HG02938 (cell line): Measurements from ENCODE around the gene TSPEAR.
"Not testable (repeated sequence)": the region's sequence is repeated elsewhere in the genome, so short reads cannot be mapped to it uniquely, and the experiment has no call there.

Experiments
- ATAC-seq: cut with Tn5 transposase; IDR thresholded peaks from one replicate; pipeline ENCODE4 v1.9.1; 2021; ENCODE audit warnings: mild to moderate bottlenecking, moderate library complexity; ENCODE audit not compliant: unreplicated experiment

Gene TSPEAR

DNA sequence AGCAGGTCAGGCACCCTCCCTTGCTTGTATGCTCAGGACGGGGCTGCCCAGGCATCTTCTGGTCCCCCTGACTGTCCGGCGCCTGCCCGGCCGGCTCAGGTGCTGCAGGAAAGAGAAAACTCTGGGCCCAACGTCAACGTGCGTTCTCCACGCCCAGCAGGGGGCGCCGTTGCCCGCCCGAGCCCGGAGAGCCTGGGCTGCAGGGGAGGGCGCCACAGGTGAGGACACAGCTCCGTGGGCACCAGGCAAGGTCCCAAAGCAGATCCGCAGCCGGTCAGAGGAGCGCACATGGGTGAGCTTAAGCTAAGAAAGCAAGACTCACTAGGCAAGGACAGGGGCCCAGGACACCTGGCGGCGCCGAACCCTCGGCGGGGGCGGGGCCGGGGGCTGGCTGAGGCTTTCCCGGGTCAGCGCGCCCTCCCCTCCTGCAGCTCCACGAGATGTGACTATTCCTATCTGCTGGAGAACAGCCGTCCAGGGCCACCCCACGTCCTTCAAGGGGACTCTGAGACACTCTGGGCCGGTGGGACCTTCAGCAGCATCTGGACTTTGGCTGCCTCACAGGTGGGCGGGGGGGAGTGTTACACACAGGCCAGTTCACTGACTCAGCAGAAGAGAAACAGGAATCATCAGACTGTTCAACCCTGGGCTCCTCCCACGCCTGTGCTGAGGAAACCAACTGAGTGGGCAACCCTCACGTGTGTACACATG is 200.7 kb downstream of the TSPEAR start:
- ATAC-seq, result no peak

DNA sequence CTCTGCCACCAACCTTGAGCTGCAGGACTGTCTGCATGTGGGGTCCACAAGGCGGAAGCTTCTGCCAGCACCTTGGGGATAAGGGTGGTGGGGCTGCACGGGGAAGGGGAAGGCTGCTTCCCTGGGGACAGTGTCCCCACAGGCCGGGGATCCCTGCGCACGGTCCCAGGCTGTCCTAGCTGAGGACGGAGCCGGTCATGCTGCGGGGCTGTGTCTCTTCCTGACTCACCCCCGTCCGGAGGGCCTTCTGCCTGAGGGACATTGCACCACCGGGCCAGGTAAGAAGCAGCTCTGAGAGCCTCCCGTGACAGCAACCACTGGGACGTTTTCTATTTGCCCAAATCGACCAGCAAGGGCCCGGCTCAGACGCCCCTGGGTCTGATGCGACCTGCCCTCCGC is 201.3 kb downstream of the TSPEAR start:
- ATAC-seq, result no peak

DNA sequence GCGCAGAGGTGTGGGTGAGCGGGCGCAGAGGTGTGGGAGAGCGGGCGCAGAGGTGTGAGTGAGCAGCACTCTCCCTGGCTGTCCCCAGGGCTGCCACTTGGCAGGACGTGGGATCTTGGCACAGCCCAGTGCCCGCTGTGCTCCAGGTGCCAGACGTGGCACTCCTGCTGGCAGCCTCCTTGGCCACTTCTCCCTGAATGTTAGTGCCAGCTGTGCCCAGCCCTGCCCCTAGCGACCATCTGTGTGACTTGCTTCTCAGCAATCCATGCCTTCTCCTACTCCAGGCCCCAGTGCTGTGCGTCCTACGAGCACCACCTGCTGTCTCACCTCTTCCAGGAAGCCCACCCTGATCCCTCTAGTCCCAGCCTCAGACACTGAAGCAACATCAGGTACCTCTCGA is 201.8 kb downstream of the TSPEAR start:
- ATAC-seq, result no peak

DNA sequence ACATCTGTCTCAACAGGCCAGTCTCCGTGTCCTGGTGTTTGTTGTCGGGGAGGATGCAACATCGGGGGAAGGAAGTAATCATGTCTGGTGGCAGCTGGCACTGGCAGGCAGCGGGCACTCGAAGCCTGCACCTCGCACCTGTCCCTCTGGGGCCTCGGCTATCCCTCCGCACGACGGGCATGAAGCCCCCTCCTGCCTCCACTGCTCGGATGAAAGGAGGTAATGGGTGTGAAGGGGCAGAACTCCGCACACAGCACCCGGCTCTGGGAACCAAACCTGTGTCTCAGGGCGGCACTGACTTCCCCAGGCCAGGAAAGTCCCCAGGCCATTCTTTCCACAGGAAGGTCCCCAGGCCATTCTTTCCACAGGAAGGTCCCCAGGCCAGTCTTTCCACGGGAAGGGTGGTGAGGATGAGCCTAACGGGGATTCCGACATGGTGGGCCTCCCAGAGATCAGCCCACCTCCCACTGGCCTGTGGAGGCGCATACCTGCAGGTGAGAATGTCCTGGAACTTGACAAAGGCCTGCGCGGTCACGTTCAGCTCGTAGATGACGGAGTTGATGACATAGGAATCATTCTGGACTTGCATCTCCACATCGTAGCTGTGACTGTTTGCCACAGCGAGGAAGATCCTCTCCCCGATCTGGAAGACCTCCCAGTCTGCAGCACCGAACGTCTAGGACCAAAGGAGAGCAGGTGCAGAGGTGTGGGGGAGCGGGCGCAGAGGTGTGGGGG is 202.5 kb downstream of the TSPEAR start:
- ATAC-seq, result no peak

DNA sequence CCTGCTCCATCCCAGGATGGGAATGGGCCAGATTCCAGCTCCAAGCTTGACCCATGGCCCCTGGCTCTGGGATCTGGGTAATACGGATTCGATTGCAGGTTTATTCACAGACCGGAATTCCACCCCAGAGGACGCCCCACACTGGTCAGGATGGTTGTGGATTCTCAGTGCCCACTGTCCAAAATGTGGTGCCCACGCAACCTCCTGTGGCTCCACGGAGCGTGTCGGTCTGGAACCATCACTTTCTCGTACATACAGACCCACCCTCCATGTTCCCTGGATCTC is 203.0 kb downstream of the TSPEAR start:
- ATAC-seq, result no peak

DNA sequence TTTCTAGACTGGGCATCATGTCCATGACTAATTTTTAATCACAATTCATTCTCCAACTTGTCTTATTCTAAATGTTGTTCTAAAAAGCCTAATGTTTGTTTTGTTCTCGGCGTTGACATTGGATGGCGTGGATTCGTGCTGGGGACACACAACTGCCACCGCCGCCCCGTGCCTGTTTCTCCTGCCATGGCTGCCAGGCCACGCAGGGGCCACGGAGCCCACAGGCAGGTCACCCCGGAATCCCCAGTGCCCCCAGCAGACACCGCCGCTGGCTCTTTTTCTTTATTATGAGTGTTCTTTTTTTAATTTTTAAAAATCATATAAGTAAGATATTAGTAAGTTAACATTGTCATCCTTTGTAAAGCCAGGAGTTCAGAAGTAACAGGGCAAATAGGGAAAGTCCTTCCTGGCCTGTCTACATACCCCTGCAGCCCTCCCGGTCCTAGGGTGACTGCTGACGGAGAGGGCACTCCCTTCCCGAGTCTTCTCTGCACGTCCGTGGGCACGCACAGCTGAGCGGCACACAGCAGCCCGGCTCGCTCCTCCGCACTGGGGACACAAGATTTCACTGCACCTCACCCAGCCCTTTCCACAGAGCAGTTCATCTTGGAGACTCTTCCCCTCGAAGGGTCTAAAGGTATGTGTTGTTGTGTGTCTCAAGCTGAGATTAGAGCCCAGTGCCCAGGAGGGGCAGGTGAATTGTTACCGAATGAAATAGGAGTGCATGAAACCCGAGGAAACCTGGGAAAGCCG is 203.5 kb downstream of the TSPEAR start:
- ATAC-seq, result no peak

DNA sequence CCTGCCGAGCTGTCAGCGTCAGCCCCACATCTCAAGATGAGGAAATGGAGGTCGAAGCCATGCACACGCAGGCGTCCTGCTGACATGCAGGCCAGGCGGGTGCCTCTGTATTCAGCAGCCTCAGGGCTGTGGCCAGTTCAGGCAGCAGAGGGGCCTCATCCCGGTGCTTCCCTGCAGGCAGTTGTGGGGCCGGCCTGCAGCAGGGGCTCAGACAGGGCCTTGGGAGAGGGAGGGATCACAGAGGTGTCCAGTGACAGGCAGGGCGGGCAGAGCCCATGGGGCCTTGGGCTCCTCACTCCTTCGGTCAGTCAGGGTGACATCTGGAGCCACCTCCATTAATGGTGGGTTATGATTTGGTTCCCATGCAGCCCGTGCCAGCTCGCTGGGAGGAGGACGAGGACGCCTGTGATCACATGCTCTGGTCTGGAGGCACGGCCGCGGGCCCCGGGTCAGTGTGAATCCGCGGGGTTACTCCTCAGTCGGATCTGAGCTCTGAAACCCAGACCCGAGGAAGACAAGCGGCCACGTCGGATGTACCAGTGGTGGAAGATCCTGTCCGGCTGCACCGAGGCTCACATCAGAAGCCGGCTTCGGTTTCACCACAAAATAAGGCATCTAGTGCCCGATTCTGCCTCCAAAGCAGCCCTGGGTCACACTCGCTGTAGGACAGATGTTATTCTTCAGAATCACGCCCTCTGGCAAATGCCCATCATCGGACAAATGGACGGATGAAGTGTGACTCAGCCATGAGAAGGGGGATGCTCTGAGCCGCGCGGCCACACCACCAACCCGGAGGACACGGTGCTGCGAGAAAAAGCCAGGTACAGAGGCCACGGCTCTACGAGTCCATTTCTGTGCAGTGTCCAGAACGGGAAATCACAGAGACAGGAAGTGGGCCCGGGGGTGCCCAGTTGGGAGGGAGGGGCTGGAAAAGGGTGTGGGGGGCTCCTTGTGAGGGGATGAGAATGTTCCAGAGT is 204.8 kb downstream of the TSPEAR start:
- no peak for ATAC-seq

DNA sequence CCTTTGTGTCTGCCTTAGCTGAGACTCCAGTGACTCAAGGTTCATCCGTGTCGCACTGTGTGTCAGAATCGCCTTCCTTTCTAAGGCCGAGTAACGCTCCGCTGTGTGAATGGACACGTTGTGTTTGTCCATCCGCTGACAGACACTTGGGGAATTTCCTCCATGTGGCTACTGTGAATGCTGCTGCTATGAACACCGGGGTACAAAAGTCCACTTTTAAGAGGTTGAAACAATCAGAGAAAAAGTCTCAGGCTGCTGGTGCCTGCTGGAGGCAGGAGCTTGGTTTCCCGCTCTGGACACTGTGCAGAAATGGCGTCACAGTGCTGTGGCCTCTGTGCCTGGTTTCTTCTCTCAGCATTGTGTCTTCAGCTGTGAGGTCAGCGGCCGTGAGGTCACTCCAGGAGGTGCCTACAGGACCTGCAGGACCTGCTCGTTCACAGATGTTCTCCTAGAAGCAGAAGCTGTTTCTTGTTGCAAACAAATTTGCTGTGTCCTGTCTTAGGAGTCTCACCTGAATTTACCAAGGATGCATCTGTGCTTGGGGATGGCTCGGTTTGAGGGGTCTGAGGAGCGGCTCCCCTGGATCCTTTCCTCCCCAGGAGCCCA is 205.6 kb downstream of the TSPEAR start:
- no peak for ATAC-seq

DNA sequence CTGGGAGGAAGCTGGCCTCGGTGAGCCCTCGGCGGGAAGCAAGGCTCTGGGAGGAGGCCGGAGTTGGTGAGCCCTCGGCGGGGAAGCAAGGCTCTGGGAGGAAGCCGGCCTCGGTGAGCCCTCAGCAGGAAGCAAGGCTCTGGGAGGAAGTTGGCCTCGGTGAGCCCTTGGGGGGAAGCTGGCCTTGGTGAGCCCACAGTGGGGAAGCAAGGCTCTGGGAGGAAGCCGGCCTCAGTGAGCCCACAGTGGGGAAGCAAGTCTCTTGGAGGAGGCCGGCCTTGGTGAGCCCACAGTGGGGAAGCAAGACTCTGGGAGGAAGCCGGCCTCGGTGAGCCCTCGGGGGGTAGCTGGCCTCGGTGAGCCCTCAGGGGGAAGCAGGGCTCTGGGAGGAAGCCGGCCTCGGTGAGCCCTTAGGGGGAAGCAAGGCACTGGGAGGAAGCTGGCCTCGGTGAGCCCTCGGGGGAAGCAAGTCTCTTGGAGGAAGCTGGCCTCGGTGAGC is 207.4 kb downstream of the TSPEAR start:
- no peak for ATAC-seq

DNA sequence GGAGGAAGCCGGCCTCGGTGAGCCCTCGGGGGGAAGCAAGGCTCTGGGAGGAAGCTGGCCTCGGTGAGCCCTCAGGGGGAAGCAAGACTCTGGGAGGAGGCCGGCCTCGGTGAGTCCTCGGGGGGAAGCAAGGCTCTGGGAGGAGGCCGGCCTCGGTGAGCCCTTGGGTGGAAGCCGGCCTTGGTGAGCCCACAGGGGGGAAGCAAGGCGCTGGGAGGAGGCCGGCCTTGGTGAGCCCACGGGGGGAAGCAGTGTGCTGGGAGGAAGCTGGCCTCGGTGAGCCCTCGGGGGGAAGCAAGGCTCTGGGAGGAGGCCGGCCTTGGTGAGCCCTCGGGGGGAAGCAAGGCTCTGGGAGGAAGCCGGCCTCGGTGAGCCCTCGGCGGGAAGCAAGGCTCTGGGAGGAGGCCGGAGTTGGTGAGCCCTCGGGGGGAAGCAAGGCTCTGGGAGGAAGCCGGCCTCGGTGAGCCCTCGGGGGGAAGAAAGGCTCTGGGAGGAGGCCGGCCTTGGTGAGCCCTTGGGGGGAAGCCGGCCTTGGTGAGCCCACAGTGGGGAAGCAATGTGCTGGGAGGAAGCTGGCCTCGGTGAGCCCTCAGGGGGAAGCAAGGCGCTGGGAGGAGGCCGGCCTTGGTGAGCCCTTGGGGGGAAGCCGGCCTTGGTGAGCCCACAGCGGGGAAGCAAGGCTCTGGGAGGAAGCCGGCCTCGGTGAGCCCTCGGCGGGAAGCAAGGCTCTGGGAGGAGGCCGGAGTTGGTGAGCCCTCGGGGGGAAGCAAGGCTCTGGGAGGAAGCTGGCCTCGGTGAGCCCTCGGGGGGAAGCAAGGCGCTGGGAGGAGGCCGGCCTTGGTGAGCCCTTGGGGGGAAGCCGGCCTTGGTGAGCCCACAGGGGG is 208.1 kb downstream of the TSPEAR start:
- not testable (repeated sequence) for ATAC-seq

DNA sequence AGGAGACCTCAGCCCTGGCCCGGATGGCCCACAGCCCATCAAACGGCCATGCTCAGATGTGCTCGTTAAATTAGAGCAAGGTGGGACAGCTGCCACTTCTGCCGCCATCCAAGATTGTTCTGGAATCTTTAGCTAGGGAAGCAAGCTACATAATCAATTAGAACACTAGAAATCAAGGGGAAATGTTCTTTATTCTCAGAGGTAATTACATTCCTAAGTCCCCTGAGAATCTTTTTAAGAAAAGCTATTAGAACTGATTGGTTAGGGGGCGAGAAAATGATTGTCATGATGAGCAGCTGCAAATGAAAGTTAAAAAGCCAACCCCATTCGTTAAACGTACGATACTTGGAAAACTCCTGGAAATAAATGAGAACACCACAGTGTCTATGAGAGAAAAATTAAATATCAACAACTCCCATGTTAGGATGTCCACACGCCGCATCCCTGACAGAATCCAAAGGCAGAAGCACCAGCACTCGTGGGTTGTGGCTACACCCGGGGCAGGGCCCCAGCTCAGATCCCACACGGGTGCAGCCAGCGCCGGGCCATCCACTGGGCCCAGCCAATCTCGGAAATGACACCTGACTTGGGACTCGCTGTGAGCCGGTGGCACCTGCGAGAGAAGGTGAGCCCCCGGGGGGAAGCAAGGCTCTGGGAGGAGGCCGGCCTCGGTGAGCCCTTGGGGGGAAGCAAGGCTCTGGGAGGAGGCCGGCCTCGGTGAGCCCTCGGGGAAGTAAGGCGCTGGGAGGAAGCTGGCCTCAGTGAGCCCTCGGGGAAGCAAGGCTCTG is 209.0 kb downstream of the TSPEAR start:
- ATAC-seq, result no peak

DNA sequence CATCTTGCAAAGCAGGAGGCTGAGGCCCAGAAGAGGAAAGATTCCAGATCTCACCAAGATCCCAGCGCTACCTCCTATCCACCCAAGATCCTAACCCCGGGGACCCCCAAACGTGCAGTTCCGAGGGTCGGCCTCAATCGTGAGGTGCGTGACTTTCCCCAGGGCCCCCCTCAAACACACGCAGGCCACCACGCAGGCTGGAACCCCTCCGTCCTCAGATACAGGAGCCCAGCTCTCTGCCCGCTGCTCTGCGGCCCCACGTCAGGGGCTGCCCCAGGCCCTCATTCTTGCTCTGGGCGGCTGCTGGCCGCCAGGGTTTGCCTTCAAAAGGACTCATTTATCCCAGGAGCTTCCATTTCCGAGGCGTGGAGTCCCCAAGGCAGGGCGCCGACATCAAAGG is 211.3 kb downstream of the TSPEAR start:
- ATAC-seq, result no peak

DNA sequence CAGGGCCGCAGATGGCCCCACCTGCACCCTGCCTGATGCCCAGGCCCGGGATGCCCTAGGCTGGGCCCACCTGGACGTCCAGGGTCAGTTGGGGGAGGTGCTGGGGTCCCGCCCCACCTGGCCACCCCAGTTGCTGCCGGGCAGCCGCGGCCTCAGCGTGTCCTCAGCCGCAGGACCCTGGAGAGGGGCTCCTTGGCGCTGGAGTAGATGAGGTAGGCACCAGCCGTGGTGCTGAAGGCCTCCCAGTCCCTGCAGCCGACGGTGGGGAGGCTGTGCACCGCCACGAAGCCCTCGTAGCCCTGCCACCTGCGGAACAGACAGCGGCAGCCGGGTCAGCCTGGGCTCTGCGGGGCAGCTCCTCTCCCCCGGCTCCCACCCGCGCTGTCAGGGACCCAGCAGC is 211.7 kb downstream of the TSPEAR start:
- ATAC-seq, result no peak

DNA sequence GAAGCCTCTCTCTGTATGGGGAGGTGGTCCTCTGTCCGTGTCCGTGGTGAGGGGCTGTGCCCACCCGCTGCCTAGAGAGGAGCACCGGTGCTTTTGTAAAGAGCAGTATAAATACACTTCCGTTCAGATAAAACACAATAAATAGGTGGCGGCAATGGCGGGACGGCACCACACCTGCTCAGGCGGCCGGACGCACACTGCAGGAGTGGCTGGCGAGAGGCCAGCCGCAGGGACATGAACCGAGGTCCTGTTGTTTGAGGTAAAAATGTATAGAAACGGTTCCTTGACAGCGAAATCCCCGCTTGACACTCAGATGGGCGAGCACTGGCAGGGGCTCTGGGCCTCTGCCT is 212.2 kb downstream of the TSPEAR start:
- ATAC-seq, result no peak

DNA sequence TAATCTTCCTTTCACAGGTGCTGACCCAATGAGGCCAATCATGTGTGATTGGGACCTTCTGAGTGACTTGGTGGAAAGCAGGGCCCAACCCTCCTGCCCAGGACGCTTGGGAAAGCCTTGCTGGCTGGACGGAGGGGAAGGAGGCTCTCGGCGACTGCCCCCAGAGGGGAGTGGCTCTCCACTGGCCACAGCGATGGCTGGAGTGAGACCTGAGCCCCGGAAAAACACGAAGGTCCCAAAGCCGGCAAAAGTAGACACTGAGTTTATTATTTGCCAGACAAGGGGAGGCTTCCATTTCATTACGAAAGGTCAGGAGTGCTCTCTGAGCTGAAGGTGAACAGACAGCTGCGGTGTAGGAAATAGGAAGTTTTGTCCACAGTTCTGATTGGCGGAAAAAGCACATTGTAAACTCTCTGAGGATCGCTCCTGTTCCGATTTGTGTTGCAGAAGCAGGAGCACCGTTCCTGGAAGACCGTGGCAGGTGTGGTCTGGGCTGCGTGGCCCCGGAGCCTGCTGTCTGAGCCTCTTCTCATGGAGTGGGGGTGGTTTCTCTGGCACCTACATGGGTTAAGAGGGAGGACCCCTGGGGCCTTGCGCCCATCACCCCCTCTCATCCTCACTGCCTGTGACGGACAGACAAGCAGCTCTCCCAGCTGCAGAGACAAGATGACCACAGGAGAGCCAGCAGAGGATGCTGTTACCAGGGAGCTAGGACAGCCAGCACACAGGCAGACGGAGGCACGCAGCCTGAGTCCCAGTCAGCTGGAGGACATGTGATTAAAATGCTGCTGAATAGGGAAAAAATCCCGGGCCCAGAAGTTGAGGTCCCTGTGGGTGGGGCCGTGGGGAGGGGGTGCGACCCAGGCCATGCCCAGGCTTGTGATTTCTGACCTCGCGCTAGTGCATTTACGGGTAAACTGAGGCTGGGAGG is 212.8 kb downstream of the TSPEAR start:
- no peak for ATAC-seq

DNA sequence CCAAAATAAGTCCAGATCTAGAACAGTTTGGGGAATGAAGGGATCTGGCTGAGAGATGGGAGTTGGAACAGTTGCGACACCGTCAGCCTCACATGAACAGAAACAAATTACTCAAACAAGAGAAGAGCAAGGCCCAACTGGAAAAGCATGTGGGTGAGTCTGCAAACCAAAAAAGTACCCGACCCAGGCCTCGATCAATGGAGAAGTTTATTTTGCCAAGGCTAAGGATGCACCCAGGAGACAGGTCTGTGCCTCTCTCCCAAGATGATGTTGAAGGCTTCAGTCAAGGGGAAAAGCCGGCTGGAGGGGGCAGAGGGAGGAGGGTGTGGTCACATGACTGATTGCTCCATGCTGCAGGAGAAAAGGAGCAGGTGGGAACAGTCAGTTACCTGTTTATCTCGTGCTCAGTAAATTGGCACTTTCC is 213.7 kb downstream of the TSPEAR start:
- ATAC-seq, result no peak
